Neural cell (in vitro differentiated cells): Measurements from ENCODE around the gene CXCL17.

Experiments used
- CTCF ChIP-seq: fragments of 450-650 bp; IDR thresholded peaks from 2 replicates; pipeline ENCODE4 v1.5.1; 2014; ENCODE audit warnings: antibody characterized with exemption, mild to moderate bottlenecking, moderate library complexity; ENCODE audit not compliant: poor library complexity, severe bottlenecking
- EP300 ChIP-seq: fragments of 450-650 bp; conservative IDR thresholded peaks from 2 replicates; pipeline ENCODE4 v1.6.1; 2014; ENCODE audit warnings: antibody characterized with exemption, mild to moderate bottlenecking, moderate library complexity; ENCODE audit not compliant: poor library complexity, severe bottlenecking

- TF ChIP-seq CTCF, result no peak
- TF ChIP-seq EP300, result no peak
Measured at GRCh38 chr19:42392165-42392564, 50.6 kb downstream of the CXCL17 start.
